Adrenal gland (tissue), 12 donors: ENCODE measurements around the gene TREM2. TPM values are rescaled to one million over a fixed set of nuclear protein-coding genes. Genes with fewer than 3 reads are reported as not detected.
A peak's percentile ranks its signal among the peaks of the same experiment; 100 is the strongest.

Experiments used
- DNase-seq, 7 donors: peaks; one replicate each; pipeline ENCODE4 v3.0.0-alpha.2; 2019 to 2020
- H3K27ac ChIP-seq, 5 donors: fragments of 200-600 bp; sonication (generic) in 4 of 5; 1 replicate in 3 of 5; 2 replicates in 2 of 5; pipeline versions ENCODE4 v1.5.1 to v1.8.0; 2016 to 2020; ENCODE audit warnings: mild to moderate bottlenecking in 1 of 5
- H3K27me3 ChIP-seq: fragments of 200-600 bp; 2 replicates; pipeline ENCODE4 v1.8.0; 2021
- H3K36me3 ChIP-seq, 2 donors: fragments of 200-600 bp; replicated peaks in 1 of 2; 1 replicate in 1 of 2; 2 replicates in 1 of 2; pipeline versions ENCODE4 v1.5.1 to v1.8.0; 2018 to 2022
- H3K4me1 ChIP-seq, 2 donors: fragments of 200-600 bp; replicated peaks in 1 of 2; 1 replicate in 1 of 2; 2 replicates in 1 of 2; pipeline versions ENCODE4 v1.5.1 to v1.8.0; 2018 to 2021
- H3K4me3 ChIP-seq, 4 donors: fragments of 200-600 bp; sonication (generic) in 3 of 4; one replicate each; pipeline ENCODE4 v1.5.1; 2016 to 2018
- H3K9me3 ChIP-seq, 3 donors: fragments of 200-600 bp; sonication (generic) in 1 of 3; replicated peaks in 1 of 3; 1 replicate in 2 of 3; 2 replicates in 1 of 3; pipeline versions ENCODE4 v1.5.1 to v1.8.0; 2016 to 2021
- POLR2A ChIP-seq, 2 donors: fragments of 450-650 bp; IDR thresholded peaks; one replicate each; pipeline ENCODE4 v1.6.1; 2017; ENCODE audit warnings: antibody characterized with exemption in 2 of 2, mild to moderate bottlenecking in 2 of 2, moderate library complexity in 1 of 2
- WGBS, 4 donors: extraction: QIAGEN DNeasy Blood & Tissue Kit in 2 of 4; methylation state at CpG; one replicate each; pipeline versions ENCODE4 v1.1.5 to v1.1.7; 2013 to 2017; 5-methylcytosine and 5-hydroxymethylcytosine counted together
- intact Hi-C, 2 donors: fragments of 100-400 bp; cut with DNase I; formaldehyde crosslinking; loops; one replicate each; pipeline versions ENCODE4 v1.14.1 to v1.15.0; 2022 to 2023
- polyA plus RNA-seq, 3 donors: library from polyadenylated mRNA; stranded (reverse); fragments of 200-250 nt in 2 of 3; fragments of 350-450 nt in 1 of 3; fragmentation: Illumina TruSeq in 1 of 3; extraction: RNeasy Lipid Tissue Mini Kit (QIAGEN cat#74804) in 1 of 3; gene quantifications; one replicate each; pipeline ENCODE4 v1.2.3, GENCODE V29; 2013 to 2014
- total RNA-seq, 9 donors: library from RNA; depleted of rRNA in 4 of 9; stranded (reverse); fragments of >200 nt in 4 of 9; fragments of 120-200 nt in 1 of 9; fragmentation: NEBNext Ultra II Directional in 1 of 9; extraction: Animal tissue kit (Norgen Biotek cat#: 25700) in 1 of 9; gene quantifications; one replicate each; pipeline versions ENCODE4 v1.1.0 to v1.2.4, GENCODE V29; 2013 to 2023
- TF ChIP-seq, protein P1 (sequence below), 6 experiments: fragments of 450-650 bp in 4 of 6; fragments of 200-600 bp in 2 of 6; sonication (generic) in 1 of 6; IDR thresholded peaks; 1 replicate in 5 of 6; 2 replicates in 1 of 6; pipeline versions ENCODE4 v1.5.1 to v1.8.0; 2016 to 2021; ENCODE audit warnings: antibody characterized with exemption in 6 of 6, mild to moderate bottlenecking in 2 of 6, moderate library complexity in 1 of 6
- donor health status: healthy with polysubstance abuse.
- donor health status: Bipolar disorder and iron deficiency.
- donor health status: DM: yes; HTN: yes; CAD: no.
- donor health status: DM: no; HTN: no; CAD: no.
- donor health status: DM: no; HTN: no; CAD: no.
- donor health status: DM: yes; HTN: yes; CAD: no.

Gene TREM2
- total and polyA plus RNA-seq, 12 donors: 0.67 to 42.5 (median 18.6) TPM

DNA sequence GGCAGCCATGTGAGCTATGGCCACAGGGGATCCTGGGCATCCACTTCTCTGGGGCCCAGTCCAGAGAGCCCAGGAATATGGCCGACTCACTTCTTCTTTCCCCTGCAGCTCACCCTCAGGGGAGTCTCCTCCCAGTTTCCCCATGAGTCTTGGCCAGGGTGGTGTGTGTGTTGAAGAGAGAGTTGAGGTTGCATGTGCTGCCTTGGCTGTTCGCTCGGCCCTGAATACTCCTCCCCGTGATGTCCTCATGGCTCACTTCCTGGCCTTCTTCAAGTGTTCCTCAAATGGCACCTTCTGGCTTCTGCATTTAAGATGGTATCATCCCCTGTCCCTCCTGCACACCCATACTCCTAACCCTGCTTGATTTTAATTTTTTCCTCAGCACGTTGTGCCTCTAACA, 5.6 kb downstream of the TREM2 start:
- H3K9me3 ChIP-seq: no peaks in the 10 kb centered on the region
- peaks cover 0 to 4% of the 10 kb centered on the region in 2 donors for H3K4me1 ChIP-seq
- no peak overlapping the region for H3K4me3 ChIP-seq
- H3K27ac ChIP-seq: no peak overlapping the region
- peak in 5 of 7 donors; percentile 21 to 54 (median 42) for DNase-seq
- 65 to 85% (median 81%) methylated on average over 5 of the region's 5 CpGs for WGBS, 4 donors
- no peaks in the 10 kb centered on the region for H3K27me3 ChIP-seq
- TF ChIP-seq, protein P1, sequence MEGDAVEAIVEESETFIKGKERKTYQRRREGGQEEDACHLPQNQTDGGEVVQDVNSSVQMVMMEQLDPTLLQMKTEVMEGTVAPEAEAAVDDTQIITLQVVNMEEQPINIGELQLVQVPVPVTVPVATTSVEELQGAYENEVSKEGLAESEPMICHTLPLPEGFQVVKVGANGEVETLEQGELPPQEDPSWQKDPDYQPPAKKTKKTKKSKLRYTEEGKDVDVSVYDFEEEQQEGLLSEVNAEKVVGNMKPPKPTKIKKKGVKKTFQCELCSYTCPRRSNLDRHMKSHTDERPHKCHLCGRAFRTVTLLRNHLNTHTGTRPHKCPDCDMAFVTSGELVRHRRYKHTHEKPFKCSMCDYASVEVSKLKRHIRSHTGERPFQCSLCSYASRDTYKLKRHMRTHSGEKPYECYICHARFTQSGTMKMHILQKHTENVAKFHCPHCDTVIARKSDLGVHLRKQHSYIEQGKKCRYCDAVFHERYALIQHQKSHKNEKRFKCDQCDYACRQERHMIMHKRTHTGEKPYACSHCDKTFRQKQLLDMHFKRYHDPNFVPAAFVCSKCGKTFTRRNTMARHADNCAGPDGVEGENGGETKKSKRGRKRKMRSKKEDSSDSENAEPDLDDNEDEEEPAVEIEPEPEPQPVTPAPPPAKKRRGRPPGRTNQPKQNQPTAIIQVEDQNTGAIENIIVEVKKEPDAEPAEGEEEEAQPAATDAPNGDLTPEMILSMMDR (IDR thresholded peaks at IDR 0.05): no peak
- no peak for TF ChIP-seq POLR2A (IDR thresholded peaks at IDR 0.05)
- no peaks in the 10 kb centered on the region for H3K36me3 ChIP-seq
- intact Hi-C loops: no loop called here

DNA sequence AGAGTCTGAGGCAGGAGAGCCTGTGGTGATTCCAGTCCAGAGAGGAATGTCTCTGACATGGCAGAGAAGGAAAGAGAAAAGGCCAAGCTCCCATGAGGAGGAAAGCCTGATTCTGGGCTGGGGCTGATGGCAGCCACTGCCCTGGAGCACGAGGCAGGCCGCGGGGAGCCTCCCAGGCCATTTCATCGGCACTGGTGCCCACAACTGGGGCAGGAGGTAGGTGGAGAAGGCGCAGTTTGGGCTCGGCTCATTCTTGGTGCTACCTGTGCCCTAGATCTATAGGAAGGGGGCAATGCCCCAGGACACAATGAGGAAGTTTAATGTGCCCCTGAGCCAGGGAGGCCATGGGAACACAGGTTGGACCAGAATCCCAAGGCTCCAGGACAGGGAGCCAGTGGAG, 6.1 kb downstream of the TREM2 start:
- TF ChIP-seq, protein P1 (IDR thresholded peaks at IDR 0.05): no peak
- no peak for TF ChIP-seq POLR2A (IDR thresholded peaks at IDR 0.05)
- intact Hi-C loops: no loop called here
- Histone ChIP-seq H3K4me1 (peaks cover 0 to 4% of the 10 kb centered on the region in 2 donors), H3K4me3 (no peak overlapping the region), H3K27ac (no peak overlapping the region), H3K27me3 (no peaks in the 10 kb centered on the region), H3K36me3 (no peaks in the 10 kb centered on the region), H3K9me3 (no peaks in the 10 kb centered on the region)
- DNase-seq: no peak
- WGBS, 4 donors: 87 to 94% (median 94%) methylated on average over 6 of the region's 6 CpGs; no CpG with 5 or more reads in 1 of the 4 donors

DNA sequence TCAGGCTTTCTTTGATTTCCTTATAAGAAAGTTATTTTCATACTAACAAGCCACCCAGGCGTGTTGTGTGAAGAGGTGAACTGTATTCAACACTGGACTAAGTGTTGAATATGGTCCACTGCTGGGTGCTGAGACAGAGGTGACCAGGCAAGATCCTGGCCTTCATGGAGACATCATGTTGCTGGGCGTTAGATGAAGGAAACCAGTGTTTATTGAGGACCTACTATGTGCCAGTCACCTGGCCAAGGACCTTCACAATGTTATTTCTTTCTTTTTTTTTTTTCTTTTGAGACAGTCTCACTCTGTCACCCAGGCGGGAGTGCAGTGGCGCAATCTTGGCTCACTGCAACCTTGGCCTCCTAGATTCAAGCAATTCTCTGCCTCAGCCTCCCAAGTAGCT, 6.9 kb downstream of the TREM2 start:
- TF ChIP-seq POLR2A (IDR thresholded peaks at IDR 0.05): no peak
- TF ChIP-seq, protein P1 (IDR thresholded peaks at IDR 0.05): no peak
- intact Hi-C loops: no loop called here
- no peaks in the 10 kb centered on the region for H3K36me3 ChIP-seq
- H3K27me3 ChIP-seq: no peaks in the 10 kb centered on the region
- H3K9me3 ChIP-seq: no peaks in the 10 kb centered on the region
- no peak for DNase-seq
- H3K4me3 ChIP-seq: no peak overlapping the region
- peaks cover 0 to 4% of the 10 kb centered on the region in 2 donors for H3K4me1 ChIP-seq
- no peak overlapping the region for H3K27ac ChIP-seq
- 82 to 92% (median 88%) methylated on average over 4 of the region's 4 CpGs for WGBS, 4 donors

DNA sequence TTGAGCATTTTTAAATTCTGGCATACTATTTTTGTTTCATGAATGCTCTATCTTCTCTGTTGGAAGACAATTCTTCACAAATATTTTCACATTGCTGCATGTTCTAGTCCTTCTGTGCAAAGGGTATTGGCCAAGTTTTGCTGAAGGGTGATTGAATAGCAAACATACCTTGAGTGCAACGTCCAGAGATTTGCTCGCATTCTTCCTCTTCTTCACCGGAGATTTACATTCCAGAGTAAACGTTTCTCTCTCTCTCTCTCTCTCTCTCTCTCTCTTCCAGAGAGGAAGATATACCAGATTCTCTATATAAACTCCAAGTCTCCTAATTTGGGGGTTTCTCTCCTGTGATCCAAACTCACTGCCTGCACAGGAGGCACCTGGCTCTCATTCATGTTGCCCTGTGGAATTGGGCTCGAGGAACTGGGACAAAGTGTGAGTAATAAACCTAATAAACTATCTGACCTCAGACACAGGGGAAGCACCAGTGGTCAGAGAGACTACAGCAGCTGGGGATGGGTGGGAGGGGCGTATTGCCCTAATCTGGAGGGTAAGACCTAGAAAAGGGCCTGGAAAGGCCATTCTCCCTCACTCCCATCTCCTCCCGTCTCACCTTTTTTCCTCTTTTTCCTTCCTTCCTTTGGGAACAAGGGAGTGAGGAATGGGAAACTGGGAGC, 7.6 kb downstream of the TREM2 start:
- intact Hi-C loops: no loop called here
- H3K36me3 ChIP-seq: no peaks in the 10 kb centered on the region
- no peaks in the 10 kb centered on the region for H3K27me3 ChIP-seq
- DNase-seq: no peak
- TF ChIP-seq, protein P1 (IDR thresholded peaks at IDR 0.05): no peak
- no peak for TF ChIP-seq POLR2A (IDR thresholded peaks at IDR 0.05)
- no peaks in the 10 kb centered on the region for H3K9me3 ChIP-seq
- H3K4me3 ChIP-seq: no peak overlapping the region
- H3K4me1 ChIP-seq: peaks cover 0 to 4% of the 10 kb centered on the region in 2 donors
- H3K27ac ChIP-seq: no peak overlapping the region
- WGBS, 4 donors: 58 to 63% (median 60%) methylated on average over 7 of the region's 7 CpGs
